AG08395 (cell line): ENCODE data around the gene NOTCH1.
A peak's percentile ranks its signal among the peaks of the same experiment; 100 is the strongest.

ENCODE experiments used
- DNase-seq: peaks from one replicate; pipeline ENCODE4 v3.0.0; 2012; ENCODE audit warnings: mixed read lengths, low spot score

The NOTCH1 gene

DNA sequence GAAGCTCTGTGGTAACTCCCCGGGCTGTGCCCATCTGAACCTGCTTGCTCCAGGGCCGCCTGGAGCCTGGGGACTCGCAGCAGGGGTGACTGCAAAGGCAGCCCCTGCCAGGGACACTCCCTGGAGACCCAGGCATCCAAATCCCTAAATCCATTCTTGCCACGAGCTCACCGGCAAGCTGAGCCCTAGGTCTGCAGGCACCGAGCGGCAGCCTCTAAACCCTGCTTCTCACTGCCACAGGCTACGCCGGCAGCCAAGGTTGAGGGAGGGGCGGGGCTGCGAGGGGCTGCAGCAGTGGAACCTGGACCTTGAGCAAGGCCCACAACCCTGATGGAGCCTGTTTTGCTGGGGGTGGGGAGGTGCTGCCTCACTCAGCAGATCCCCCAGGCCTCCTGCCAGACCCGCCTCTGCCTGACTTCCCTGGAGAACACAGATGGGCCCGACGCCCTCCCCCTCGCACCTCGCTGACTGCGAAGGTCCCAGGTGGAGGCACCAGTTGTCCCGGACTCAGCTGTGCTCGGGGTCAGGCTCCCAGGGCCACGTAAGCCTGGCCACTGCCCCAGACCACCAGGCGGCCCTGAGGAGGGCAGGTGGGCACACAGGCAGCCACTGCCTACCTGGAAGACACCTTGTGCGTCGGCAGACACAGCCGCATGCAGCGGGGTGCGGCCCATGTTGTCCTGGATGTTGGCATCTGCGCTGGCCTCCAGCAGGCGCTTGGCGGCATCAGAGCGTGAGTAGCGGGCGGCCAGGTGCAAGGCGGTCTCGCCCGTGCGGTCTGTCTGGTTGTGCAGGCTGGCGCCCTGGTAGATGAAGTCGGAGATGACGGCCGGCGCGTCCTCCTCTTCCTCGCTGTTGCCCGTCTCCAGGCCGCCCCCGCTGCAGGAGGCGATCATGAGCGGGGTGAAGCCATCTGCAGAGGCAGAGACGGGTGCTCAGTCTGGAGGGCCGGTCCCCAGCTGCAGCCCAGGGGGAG lies 45.6 kb downstream of the NOTCH1 start:
- no peak for DNase-seq

DNA sequence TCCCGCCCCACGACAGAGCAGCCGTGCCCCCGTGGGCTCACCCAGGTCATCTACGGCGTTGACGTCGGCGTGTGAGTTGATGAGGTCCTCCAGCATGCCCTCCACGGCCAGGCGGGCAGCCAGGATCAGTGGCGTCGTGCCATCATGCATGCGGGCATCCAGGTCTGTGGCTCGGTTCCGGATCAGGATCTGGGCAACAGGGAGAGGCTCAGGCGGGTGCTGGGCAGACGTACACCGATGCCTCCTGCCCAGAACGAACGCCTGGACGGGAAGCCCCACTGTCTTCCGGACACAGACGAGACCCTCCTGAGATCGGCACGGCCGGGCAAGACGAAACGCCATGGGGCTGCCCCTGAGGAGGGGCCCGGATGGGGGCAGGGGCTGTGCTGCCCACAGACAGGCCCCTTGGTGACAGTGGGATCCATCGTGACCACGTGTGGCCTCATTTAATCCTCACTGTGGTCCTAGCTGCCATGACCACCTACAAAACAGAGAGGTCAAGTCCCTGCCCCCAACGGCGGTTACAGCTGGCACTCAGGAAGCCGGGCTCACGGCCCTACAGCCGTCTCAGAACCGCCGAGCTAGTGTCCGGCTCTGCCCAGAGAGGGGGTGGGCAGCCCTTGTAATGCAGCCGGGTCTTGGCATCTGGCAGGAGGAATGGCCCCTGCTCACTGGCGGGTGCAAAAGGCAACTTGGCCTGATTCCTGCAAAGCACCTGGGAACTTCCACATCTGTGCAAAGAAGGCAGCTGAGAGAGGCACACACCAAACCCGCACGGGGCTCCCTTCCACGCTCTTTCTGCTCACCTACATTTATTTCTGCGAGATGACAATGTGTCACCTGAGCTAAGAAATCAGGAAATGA lies 46.5 kb downstream of the NOTCH1 start:
- no peak for DNase-seq

DNA sequence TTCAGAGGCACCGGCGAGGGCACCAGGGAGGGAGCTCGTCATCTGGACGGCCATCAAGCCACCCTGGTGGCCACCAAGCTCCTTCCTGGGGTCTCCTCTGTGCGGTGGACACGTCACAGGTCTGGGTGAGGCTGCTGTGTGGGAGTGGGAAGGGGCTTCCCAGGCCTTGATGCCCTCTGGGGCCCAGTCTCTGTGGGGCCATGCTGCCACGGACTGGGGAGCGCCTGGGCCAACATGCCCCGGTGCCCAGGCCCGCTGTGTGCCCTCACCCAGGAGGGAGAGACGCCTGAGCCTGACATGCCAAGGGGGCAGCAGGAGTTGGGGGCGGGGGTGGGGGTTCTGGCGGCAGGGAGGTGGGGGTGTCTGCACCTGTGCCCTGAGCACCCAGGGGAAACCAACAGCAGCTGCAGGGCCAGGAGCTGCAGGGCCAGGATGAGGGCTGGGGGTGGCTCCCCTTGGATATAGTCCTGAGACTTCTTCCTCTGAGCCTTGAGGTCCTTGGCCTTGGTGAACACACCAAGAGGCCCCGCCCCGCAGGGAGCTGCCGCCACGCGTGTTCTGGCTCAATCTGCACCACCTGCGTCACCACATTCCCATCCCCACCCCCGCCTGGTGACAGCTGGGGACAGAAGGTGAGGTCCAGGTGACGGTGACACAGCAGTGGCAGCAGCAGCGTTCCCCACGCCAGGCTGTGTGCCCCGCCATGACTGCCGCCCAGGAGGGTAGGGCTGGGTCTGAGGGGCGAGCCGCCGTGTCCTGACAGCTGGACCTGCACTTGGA lies 47.7 kb downstream of the NOTCH1 start:
- no peak for DNase-seq

GRCh38 chr9:136496801-136497620 lies 48.8 kb downstream of the NOTCH1 start:
- no peak for DNase-seq

GRCh38 chr9:136496181-136496580 lies 49.7 kb downstream of the NOTCH1 start:
- DNase-seq = no peak

DNA sequence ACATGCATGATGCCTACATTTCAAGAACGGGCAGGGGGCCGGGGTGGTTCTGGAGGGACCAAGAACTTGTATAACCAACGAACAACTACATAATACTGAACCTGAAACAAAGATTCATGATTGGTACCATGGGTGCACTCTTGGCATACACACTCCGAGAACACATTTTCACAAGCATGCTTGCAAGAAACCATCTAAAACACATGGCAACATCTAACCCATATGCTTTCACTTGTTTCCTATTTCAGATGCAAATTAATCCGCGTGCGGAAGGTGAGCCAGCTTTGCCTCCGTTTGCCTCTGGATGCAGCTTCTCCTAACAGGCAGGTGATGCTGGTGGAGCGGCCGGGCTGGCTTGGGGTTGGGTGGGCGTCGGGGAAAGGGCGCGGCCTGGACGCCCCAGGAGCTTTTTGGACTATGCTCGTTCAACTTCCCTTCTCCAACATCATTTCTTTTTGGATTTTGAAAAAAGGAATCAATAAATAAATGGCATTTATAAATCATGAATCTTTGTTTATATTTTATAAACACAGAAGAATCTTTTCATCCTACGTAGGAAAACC lies 50.5 kb downstream of the NOTCH1 start:
- DNase-seq = no peak

- no peak for DNase-seq
These were observed 51.2 kb downstream of the NOTCH1 start for GRCh38 chr9:136494531-136495215.

GRCh38 chr9:136494012-136494411 lies 51.8 kb downstream of the NOTCH1 start:
- DNase-seq = no peak

- DNase-seq = no peak
These were observed 52.3 kb downstream of the NOTCH1 start for GRCh38 chr9:136493567-136493971.

DNA sequence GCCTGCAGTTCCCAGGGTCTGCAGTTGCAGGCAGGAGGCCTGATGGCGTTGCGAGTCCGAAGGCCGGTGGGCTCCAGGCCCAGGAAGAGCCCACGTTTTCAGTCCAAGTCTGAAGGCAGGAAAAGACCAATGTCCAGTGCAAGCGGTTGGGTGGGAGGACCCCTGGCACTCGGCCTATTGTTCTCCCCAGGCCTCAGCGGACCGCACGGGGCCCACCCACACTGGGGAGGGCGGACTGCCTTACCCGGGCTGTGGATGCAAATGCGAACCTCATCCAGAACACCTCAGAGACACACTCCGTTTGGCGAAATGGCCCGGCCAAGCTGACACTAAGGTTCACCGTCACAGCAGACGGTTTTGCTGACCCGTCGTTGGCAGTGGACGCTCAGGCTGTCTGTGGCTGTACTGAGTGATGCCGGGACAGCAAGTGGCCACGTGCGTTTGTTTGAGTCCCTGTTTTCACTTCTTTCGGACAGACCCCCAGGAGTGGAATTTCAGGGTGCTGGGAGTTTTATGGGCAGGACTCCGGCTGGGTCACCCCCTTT lies 52.8 kb downstream of the NOTCH1 start:
- no peak for DNase-seq

- DNase-seq = no peak
These were observed 56.1 kb downstream of the NOTCH1 start for GRCh38 chr9:136489731-136490130.

DNA sequence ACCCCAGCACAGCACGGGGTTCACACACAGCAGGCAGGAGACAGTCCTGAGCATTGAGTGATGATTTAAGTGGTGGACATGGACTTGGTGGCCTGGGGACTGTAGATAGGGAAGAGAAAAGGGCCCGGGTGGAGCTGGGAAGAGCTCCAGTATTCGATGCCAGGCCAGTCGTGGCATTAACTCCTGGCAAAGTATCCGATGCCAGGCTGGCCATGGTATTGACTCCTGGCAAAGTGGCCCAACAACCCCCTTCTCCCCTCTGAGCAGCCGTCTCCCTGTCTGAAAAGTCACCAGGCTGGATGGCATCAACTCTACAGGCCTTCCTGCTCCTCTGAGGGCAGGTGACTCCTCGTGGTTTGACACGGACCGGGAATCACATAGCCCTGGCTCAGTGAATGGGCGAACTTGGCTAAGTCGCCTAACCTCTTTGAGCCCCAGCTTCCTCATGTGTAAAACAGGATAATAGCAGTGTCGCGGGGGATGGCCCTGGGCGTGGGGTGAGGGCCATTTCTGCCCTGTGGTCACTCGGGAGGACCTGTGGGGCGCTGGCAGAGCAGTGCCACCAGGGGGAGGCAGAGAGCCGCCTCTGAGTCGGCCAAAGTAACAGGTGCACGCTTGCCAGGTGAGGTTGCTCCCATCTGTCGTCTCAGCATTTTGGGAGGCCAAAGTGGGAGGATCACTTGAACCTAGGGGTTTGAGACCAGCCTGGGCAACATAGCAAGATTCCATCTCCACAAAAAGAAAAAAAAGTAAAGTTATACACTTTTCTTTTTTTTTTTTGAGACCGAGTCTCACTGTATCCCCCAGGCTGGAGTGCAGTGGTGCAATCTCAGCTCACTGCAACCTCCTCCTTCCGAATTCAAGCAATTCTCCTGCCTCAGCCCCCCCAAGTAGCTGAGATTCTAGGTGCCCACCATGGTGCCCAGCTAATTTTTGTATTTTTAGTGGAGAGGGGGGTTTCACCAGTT lies 57.3 kb downstream of the NOTCH1 start:
- peak; percentile 54 for DNase-seq

GRCh38 chr9:136487672-136488071 lies 58.2 kb downstream of the NOTCH1 start:
- no peak for DNase-seq

GRCh38 chr9:136486823-136487620 lies 58.8 kb downstream of the NOTCH1 start:
- DNase-seq = no peak

DNA sequence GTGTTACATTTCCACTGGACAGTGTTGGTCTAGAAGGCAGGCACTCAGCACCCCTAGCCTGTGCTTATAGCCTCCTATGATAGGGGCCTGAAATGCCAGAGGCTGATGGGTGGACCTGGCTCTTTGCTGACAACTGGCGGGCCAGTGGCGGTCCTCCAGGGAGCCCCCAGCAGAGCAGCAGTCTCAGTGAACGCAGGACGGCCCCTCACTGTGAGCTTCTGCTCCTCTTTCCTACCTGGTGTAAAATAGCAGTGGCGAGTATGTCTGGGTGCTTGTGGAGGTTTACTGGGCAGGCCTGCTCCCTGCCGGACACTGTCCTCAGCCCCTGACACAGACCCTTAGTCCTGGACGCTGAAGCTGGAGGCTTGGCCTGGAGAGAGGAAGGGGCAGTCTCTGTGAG lies 59.7 kb downstream of the NOTCH1 start:
- DNase-seq = no peak

DNA sequence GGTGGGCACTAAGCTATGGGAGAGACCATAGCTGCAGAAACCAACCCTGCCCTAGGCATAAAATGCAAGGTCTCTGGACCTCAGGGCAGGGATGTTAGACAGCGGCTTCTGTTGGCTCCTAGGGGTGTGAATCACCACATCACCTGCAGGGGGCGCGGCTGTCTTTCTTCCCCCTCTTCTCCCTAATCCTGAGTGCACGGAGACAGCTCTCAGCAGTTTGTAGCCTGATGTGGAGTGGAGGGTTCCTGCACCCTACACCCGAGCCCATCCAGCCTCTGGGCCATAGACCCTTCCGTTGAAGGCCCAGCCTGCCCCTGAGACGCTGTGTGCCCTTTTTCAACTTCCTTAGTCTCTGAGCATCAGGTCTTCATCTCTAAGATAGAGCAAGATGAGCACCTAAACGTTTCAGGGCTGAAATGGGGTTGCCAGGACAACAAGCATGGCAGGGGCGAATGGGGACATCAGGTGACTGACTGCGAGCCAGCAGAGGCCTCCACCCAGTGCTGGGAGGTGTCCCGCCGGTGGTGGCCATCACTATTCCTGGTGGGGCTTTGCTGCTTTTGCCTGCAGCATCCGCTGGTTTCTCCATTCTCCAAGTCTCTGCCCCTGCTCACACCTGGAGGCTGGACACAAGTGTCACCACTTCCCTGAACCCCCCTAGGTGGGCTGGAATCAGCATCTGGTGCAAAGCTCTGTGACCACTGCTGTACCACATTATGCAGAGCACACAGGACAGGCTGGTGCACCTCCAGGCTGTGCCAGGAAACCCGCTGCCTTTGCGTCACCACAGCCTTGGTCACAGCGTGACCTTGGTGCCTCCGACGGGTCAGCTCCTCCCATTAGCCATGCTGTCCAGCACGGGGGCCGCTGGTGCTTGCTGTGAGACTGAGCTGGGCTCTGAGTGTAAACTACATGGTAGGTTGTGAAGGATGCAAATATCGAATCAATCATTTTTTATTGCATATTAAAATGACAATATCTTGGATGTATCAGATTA lies 60.5 kb downstream of the NOTCH1 start:
- DNase-seq = peak; percentile 80
